CD14-positive monocyte (primary cell): ENCODE measurements around the gene TMEM132E. TPM values are rescaled to one million over a fixed set of nuclear protein-coding genes. Genes with fewer than 3 reads are reported as not detected.

Experiments
- DNase-seq, 3 donors: peaks; one replicate each; pipeline ENCODE4 v3.0.0-alpha.2; 2011 to 2022
- H2AFZ ChIP-seq: 2 replicates; pipeline ENCODE4 v1.6.0; 2012; ENCODE audit warnings: mild to moderate bottlenecking, low read depth, low read length, inconsistent platforms; ENCODE audit not compliant: insufficient read depth, poor library complexity, severe bottlenecking
- H3K27ac ChIP-seq, 2 donors: 1 replicate in 1 of 2; 2 replicates in 1 of 2; pipeline ENCODE4 v1.5.1; 2012 to 2013; ENCODE audit warnings: low read length in 2 of 2, control low read depth in 1 of 2, inconsistent platforms in 1 of 2, low read depth in 1 of 2, mild to moderate bottlenecking in 1 of 2
- H3K27me3 ChIP-seq, 2 donors: one replicate each; pipeline versions ENCODE4 v1.6.0 to v1.6.1; 2011 to 2013; ENCODE audit warnings: low read length in 2 of 2; ENCODE audit not compliant: control insufficient read depth in 2 of 2, insufficient read depth in 2 of 2
- H3K36me3 ChIP-seq, 2 donors: replicated peaks in 1 of 2; 1 replicate in 1 of 2; 2 replicates in 1 of 2; pipeline versions ENCODE4 v1.5.1 to v1.6.1; 2012 to 2013; ENCODE audit warnings: low read length in 2 of 2, control low read depth in 1 of 2, inconsistent platforms in 1 of 2, mild to moderate bottlenecking in 1 of 2; ENCODE audit not compliant: insufficient read depth in 2 of 2, control insufficient read depth in 1 of 2
- H3K4me1 ChIP-seq, 2 donors: 1 replicate in 1 of 2; 2 replicates in 1 of 2; pipeline versions ENCODE4 v1.5.1 to v1.6.1; 2012 to 2013; ENCODE audit warnings: low read length in 2 of 2, control low read depth in 1 of 2, inconsistent platforms in 1 of 2, mild to moderate bottlenecking in 1 of 2, moderate library complexity in 1 of 2; ENCODE audit not compliant: insufficient read depth in 2 of 2, control insufficient read depth in 1 of 2
- H3K4me2 ChIP-seq: replicated peaks from 2 replicates; pipeline ENCODE3; 2012; ENCODE audit warnings: low read length, moderate library complexity, mild to moderate bottlenecking; ENCODE audit not compliant: poor library complexity, severe bottlenecking; ENCODE audit errors: extremely low read depth
- H3K4me3 ChIP-seq, 3 experiments: fragments of 200-600 bp in 1 of 3; sonication (generic) in 1 of 3; replicated peaks in 1 of 3; 1 replicate in 2 of 3; 2 replicates in 1 of 3; pipeline ENCODE4 v1.5.1; 2011 to 2013; ENCODE audit warnings: low read length in 3 of 3, mild to moderate bottlenecking in 3 of 3, control low read depth in 2 of 3, low read depth in 2 of 3, inconsistent platforms in 1 of 3, moderate library complexity in 1 of 3
- H3K79me2 ChIP-seq: 2 replicates; pipeline ENCODE4 v1.6.0; 2012; ENCODE audit warnings: mild to moderate bottlenecking, control low read depth, inconsistent platforms, low read length, moderate library complexity; ENCODE audit not compliant: insufficient read depth
- H3K9ac ChIP-seq: 2 replicates; pipeline ENCODE4 v1.6.0; 2017; ENCODE audit warnings: low read length, mild to moderate bottlenecking; ENCODE audit not compliant: insufficient read depth, poor library complexity, severe bottlenecking
- H3K9me3 ChIP-seq, 2 donors: replicated peaks in 1 of 2; 1 replicate in 1 of 2; 2 replicates in 1 of 2; pipeline versions ENCODE4 v1.5.1 to v1.6.1; 2012 to 2013; ENCODE audit warnings: low read length in 2 of 2, control low read depth in 1 of 2; ENCODE audit not compliant: control insufficient read depth in 1 of 2, insufficient read depth in 1 of 2
- H4K20me1 ChIP-seq: 2 replicates; pipeline ENCODE4 v1.6.0; 2012; ENCODE audit warnings: mild to moderate bottlenecking, low read length, control low read depth, moderate library complexity; ENCODE audit not compliant: insufficient read depth
- H3K27ac Mint-ChIP-seq, 7 donors: one replicate each; pipeline ENCODE4 v1.8.0; 2020; ENCODE audit warnings: mild to moderate bottlenecking in 7 of 7, mixed read lengths in 7 of 7, moderate library complexity in 6 of 7, inconsistent platforms in 2 of 7
- H3K27me3 Mint-ChIP-seq, 3 donors: one replicate each; pipeline ENCODE4 v1.8.0; 2021 to 2022; ENCODE audit warnings: low read depth in 3 of 3, mild to moderate bottlenecking in 3 of 3, mixed read lengths in 3 of 3, moderate library complexity in 3 of 3, inconsistent platforms in 1 of 3
- H3K36me3 Mint-ChIP-seq, 2 donors: one replicate each; pipeline ENCODE4 v1.8.0; 2020; ENCODE audit warnings: mixed read lengths in 2 of 2, inconsistent platforms in 1 of 2, mild to moderate bottlenecking in 1 of 2
- H3K4me1 Mint-ChIP-seq: one replicate; pipeline ENCODE4 v1.8.0; 2020; ENCODE audit warnings: mild to moderate bottlenecking, mixed read lengths
- H3K4me3 Mint-ChIP-seq, 2 donors: one replicate each; pipeline ENCODE4 v1.8.0; 2020; ENCODE audit warnings: mild to moderate bottlenecking in 2 of 2, mixed read lengths in 2 of 2, moderate library complexity in 1 of 2
- H3K9me3 Mint-ChIP-seq, 7 donors: one replicate each; pipeline ENCODE4 v1.8.0; 2020 to 2022; ENCODE audit warnings: mixed read lengths in 7 of 7, mild to moderate bottlenecking in 6 of 7, moderate library complexity in 6 of 7, inconsistent platforms in 2 of 7
- CTCF ChIP-seq: fragments of 200-600 bp; IDR thresholded peaks from one replicate; pipeline ENCODE4 v1.8.0; 2022; ENCODE audit warnings: antibody characterized with exemption, mild to moderate bottlenecking
- WGBS: methylation state at CpG from one replicate; pipeline ENCODE4 v1.1.5; 2013; ENCODE audit warnings: missing lambda C conversion rate; ENCODE audit not compliant: insufficient coverage; 5-methylcytosine and 5-hydroxymethylcytosine counted together
- intact Hi-C, 2 donors: fragments of 100-400 bp; cut with micrococcal nuclease; formaldehyde crosslinking; loops; one replicate each; pipeline versions ENCODE4 v1.15.0 to v1.15.1; 2023
- polyA plus RNA-seq, 3 donors: library from polyadenylated mRNA; depleted of rRNA in 1 of 3; unstranded in 2 of 3; stranded (reverse) in 1 of 3; fragments of 300-500 nt in 2 of 3; fragments of >200 nt in 1 of 3; fragmentation: Illumina TruSeq in 2 of 3; gene quantifications; 1 replicate in 2 of 3; 2 replicates in 1 of 3; pipeline ENCODE4 v1.2.3, GENCODE V29; 2012 to 2021

Gene TMEM132E
- polyA plus RNA-seq, 3 donors, result not detected

- Mint-ChIP-seq H3K27me3 (peaks cover 11 to 20% (median 19%) of the 10 kb centered on the region in 3 donors), H3K27ac (no peak overlapping the region), H3K4me3 (no peak overlapping the region), H3K4me1 (no peaks in the 10 kb centered on the region), H3K9me3 (no peaks in the 10 kb centered on the region), H3K36me3 (no peaks in the 10 kb centered on the region)
- no peak for TF ChIP-seq CTCF
- Histone ChIP-seq H3K79me2 (no peaks in the 10 kb centered on the region), H3K4me2 (no peak overlapping the region), H3K9ac (no peak overlapping the region), H3K27ac (no peak overlapping the region), H3K4me1 (no peaks in the 10 kb centered on the region), H2AFZ (no peak overlapping the region), H3K27me3 (peaks cover 3 to 11% of the 10 kb centered on the region in 2 donors), H3K4me3 (no peak overlapping the region), H3K9me3 (no peaks in the 10 kb centered on the region), H4K20me1 (no peaks in the 10 kb centered on the region), H3K36me3 (no peaks in the 10 kb centered on the region)
- intact Hi-C loops, result no loop called here
- no peak for DNase-seq
- WGBS, result 70% methylated on average over 3 of the region's 3 CpGs
Observed at GRCh38 chr17:34547453-34548063, 31.8 kb upstream of the TMEM132E start.

GRCh38 chr17:34549966-34550365 lies 29.4 kb upstream of the TMEM132E start:
- no peak overlapping the region for H3K27ac ChIP-seq
- no peak for DNase-seq
- H4K20me1 ChIP-seq, result no peaks in the 10 kb centered on the region
- H3K27me3 ChIP-seq, result peaks cover 0 to 2% of the 10 kb centered on the region in 2 donors
- Mint-ChIP-seq H3K4me1 (no peaks in the 10 kb centered on the region), H3K27me3 (peaks cover 11 to 20% (median 20%) of the 10 kb centered on the region in 3 donors), H3K4me3 (peak overlapping the region in 1 of 2 donors; percentile 17), H3K36me3 (no peaks in the 10 kb centered on the region), H3K9me3 (no peaks in the 10 kb centered on the region), H3K27ac (no peak overlapping the region)
- H3K4me2 ChIP-seq, result no peak overlapping the region
- intact Hi-C loops, result no loop called here
- TF ChIP-seq CTCF, result no peak
- no peaks in the 10 kb centered on the region for H3K4me1 ChIP-seq
- H3K4me3 ChIP-seq, result no peak overlapping the region
- no peak overlapping the region for H3K9ac ChIP-seq
- no peaks in the 10 kb centered on the region for H3K36me3 ChIP-seq
- WGBS, result 80% methylated on average over 6 of the region's 6 CpGs
- H2AFZ ChIP-seq, result no peak overlapping the region
- no peaks in the 10 kb centered on the region for H3K9me3 ChIP-seq
- no peaks in the 10 kb centered on the region for H3K79me2 ChIP-seq
